SK-N-SH (cell line): ENCODE measurements around the gene SIX4.

Experiments used
- JUND ChIP-seq: IDR thresholded peaks from 2 replicates; pipeline ENCODE4 v1.4.0; 2012
- MXI1 ChIP-seq: IDR thresholded peaks from 2 replicates; pipeline ENCODE4 v1.6.1; 2012; ENCODE audit warnings: mild to moderate bottlenecking, low read depth, low read length, improper control_type of control experiment
- TF ChIP-seq, protein P1 (sequence below): fragments of 200-600 bp; sonication (generic); IDR thresholded peaks from 2 replicates; pipeline ENCODE4 v1.6.1; 2017; ENCODE audit warnings: antibody characterized with exemption, mild to moderate bottlenecking, moderate library complexity

DNA sequence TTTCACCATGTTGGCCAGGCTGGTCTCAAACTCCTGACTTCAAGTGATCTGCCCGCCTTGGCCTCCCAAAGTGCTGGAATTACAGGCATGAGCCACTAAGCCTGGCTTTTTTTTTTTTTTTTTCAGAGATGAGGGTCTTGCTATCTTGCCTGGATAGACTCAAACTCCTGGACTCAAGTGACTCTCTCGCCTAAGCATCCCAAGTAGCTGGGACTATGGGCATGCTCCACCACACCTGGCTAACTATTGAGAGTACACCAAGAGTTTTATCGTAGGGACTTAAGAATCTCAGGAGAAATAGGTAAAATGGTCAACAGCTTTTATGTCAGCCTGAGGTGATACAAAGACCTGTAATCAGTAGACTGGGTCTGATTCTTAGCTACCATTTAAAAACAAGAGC is 43.6 kb downstream of the SIX4 start:
- TF ChIP-seq, protein P1, sequence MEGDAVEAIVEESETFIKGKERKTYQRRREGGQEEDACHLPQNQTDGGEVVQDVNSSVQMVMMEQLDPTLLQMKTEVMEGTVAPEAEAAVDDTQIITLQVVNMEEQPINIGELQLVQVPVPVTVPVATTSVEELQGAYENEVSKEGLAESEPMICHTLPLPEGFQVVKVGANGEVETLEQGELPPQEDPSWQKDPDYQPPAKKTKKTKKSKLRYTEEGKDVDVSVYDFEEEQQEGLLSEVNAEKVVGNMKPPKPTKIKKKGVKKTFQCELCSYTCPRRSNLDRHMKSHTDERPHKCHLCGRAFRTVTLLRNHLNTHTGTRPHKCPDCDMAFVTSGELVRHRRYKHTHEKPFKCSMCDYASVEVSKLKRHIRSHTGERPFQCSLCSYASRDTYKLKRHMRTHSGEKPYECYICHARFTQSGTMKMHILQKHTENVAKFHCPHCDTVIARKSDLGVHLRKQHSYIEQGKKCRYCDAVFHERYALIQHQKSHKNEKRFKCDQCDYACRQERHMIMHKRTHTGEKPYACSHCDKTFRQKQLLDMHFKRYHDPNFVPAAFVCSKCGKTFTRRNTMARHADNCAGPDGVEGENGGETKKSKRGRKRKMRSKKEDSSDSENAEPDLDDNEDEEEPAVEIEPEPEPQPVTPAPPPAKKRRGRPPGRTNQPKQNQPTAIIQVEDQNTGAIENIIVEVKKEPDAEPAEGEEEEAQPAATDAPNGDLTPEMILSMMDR, result no peak
- TF ChIP-seq MXI1, result no peak
- TF ChIP-seq JUND, result no peak
